Mammary epithelial cell (primary cell): Measurements from ENCODE around the gene ZHX3.

Source experiments
- EZH2 ChIP-seq: IDR thresholded peaks from 2 replicates; pipeline ENCODE4 v1.6.1; 2012; ENCODE audit warnings: low read length, inconsistent platforms, borderline replicate concordance
- TF ChIP-seq, protein P1 (sequence below), 2 donors: IDR thresholded peaks in 1 of 2; conservative IDR thresholded peaks in 1 of 2; 2 replicates each; pipeline ENCODE4 v1.5.1; 2011 to 2012; ENCODE audit warnings: inconsistent platforms in 2 of 2, low read length in 2 of 2, mild to moderate bottlenecking in 2 of 2, control low read depth in 1 of 2, low read depth in 1 of 2; ENCODE audit not compliant: insufficient read depth in 1 of 2; ENCODE audit errors: extremely low read depth in 1 of 2

DNA sequence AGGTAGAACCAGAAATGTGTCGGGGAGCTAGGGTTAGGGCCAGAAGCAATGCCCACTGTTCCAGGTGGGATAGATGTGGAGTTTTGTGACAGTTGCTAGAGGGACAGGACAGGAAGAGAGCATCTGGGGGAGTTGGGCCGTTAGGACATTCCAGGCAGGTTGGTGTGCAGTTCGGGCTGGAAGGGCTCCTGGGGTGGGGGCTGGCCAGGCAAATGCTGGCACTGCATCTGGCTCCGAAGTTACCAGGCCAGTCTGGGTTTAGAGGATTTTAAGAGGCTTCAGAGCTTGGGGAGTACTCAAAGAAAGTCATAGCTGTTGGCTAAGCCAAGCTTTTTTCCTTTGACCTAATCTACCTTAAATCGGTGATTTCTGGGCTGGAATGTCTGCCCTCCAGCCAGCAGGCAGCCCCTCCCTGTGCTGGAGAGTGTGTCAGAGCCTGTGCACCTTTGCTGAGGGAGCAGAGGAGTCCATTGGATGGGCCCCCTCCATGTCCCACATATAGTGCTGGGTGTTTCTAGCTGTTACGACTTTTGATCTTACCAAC is 159.4 kb downstream of the ZHX3 start:
- TF ChIP-seq, protein P1, sequence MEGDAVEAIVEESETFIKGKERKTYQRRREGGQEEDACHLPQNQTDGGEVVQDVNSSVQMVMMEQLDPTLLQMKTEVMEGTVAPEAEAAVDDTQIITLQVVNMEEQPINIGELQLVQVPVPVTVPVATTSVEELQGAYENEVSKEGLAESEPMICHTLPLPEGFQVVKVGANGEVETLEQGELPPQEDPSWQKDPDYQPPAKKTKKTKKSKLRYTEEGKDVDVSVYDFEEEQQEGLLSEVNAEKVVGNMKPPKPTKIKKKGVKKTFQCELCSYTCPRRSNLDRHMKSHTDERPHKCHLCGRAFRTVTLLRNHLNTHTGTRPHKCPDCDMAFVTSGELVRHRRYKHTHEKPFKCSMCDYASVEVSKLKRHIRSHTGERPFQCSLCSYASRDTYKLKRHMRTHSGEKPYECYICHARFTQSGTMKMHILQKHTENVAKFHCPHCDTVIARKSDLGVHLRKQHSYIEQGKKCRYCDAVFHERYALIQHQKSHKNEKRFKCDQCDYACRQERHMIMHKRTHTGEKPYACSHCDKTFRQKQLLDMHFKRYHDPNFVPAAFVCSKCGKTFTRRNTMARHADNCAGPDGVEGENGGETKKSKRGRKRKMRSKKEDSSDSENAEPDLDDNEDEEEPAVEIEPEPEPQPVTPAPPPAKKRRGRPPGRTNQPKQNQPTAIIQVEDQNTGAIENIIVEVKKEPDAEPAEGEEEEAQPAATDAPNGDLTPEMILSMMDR (conservative IDR thresholded peaks at IDR 0.05 in 1 of 2, IDR thresholded peaks at IDR 0.05 in 1 of 2; ENCODE audit: extremely low read depth in 1 of 2, insufficient read depth in 1 of 2, low read depth in 1 of 2, low read length in 2 of 2) = no peak
- no peak for TF ChIP-seq EZH2
